ENCODE results near the gene RXFP1. TPM values are rescaled to one million over a fixed set of nuclear protein-coding genes. Genes with fewer than 3 reads are reported as not detected.

The RXFP1 gene
- total RNA-seq, 1 experiment from 2014 or later = not detected

- ATAC-seq = no peak
- Histone ChIP-seq H3K4me1 (ENCODE audit: control insufficient read depth, insufficient read depth, low read length) (no peaks in the 10 kb centered on the region), H3K36me3 (ENCODE audit: control insufficient read depth, insufficient read depth, low read length) (no peaks in the 10 kb centered on the region), H3K4me3 (ENCODE audit: low read depth in 2 of 2, low read length in 2 of 2) (no peak overlapping the region), H3K27ac (ENCODE audit: low read length) (no peak overlapping the region), H3K9me3 (ENCODE audit: control insufficient read depth, insufficient read depth, low read depth, low read length) (no peaks in the 10 kb centered on the region), H3K27me3 (ENCODE audit: control insufficient read depth, insufficient read depth, low read length) (no peaks in the 10 kb centered on the region)
- ChIA-PET POLR2A (no interaction called here), CTCF (no interaction called here)
- in situ Hi-C loops (cut with HindIII; ENCODE audit: low pct_unique_long_range_greater_than_20kb, low sequenced_read_pairs) = no loop called here
- DNase-seq (ENCODE audit: low read depth, low spot score) = no peak
- TF ChIP-seq, protein P1, sequence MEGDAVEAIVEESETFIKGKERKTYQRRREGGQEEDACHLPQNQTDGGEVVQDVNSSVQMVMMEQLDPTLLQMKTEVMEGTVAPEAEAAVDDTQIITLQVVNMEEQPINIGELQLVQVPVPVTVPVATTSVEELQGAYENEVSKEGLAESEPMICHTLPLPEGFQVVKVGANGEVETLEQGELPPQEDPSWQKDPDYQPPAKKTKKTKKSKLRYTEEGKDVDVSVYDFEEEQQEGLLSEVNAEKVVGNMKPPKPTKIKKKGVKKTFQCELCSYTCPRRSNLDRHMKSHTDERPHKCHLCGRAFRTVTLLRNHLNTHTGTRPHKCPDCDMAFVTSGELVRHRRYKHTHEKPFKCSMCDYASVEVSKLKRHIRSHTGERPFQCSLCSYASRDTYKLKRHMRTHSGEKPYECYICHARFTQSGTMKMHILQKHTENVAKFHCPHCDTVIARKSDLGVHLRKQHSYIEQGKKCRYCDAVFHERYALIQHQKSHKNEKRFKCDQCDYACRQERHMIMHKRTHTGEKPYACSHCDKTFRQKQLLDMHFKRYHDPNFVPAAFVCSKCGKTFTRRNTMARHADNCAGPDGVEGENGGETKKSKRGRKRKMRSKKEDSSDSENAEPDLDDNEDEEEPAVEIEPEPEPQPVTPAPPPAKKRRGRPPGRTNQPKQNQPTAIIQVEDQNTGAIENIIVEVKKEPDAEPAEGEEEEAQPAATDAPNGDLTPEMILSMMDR (IDR thresholded peaks at IDR 0.05) = no peak
- TF ChIP-seq SIN3A (IDR thresholded peaks at IDR 0.05; ENCODE audit: borderline replicate concordance, insufficient read depth, low read depth, low read length) (no peak), TCF7L2 (IDR thresholded peaks at IDR 0.05; ENCODE audit: low read depth, low read length) (no peak), POLR2AphosphoS5 (IDR thresholded peaks at IDR 0.05; ENCODE audit: low read depth, low read length) (no peak)
- TF ChIP-seq, protein P2, sequence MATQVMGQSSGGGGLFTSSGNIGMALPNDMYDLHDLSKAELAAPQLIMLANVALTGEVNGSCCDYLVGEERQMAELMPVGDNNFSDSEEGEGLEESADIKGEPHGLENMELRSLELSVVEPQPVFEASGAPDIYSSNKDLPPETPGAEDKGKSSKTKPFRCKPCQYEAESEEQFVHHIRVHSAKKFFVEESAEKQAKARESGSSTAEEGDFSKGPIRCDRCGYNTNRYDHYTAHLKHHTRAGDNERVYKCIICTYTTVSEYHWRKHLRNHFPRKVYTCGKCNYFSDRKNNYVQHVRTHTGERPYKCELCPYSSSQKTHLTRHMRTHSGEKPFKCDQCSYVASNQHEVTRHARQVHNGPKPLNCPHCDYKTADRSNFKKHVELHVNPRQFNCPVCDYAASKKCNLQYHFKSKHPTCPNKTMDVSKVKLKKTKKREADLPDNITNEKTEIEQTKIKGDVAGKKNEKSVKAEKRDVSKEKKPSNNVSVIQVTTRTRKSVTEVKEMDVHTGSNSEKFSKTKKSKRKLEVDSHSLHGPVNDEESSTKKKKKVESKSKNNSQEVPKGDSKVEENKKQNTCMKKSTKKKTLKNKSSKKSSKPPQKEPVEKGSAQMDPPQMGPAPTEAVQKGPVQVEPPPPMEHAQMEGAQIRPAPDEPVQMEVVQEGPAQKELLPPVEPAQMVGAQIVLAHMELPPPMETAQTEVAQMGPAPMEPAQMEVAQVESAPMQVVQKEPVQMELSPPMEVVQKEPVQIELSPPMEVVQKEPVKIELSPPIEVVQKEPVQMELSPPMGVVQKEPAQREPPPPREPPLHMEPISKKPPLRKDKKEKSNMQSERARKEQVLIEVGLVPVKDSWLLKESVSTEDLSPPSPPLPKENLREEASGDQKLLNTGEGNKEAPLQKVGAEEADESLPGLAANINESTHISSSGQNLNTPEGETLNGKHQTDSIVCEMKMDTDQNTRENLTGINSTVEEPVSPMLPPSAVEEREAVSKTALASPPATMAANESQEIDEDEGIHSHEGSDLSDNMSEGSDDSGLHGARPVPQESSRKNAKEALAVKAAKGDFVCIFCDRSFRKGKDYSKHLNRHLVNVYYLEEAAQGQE (IDR thresholded peaks at IDR 0.05; ENCODE audit: insufficient read depth in 1 of 2, low read depth in 2 of 2, low read length in 1 of 2) = no peak
- intact Hi-C loops (cut with micrococcal nuclease; ENCODE audit: unreplicated experiment) = no loop called here
- no TSS peak for BruUV-seq (replicated peaks)
Observed at GRCh38 chr4:158530898-158531297, 9.2 kb downstream of the RXFP1 start.

GRCh38 chr4:158532556-158533231 is 11.0 kb downstream of the RXFP1 start:
- POLR2A ChIA-PET = no interaction called here
- no TSS peak for BruUV-seq (replicated peaks)
- DNase-seq (ENCODE audit: low read depth, low spot score) (no peak), ATAC-seq (no peak)
- Histone ChIP-seq H3K9me3 (ENCODE audit: control insufficient read depth, insufficient read depth, low read depth, low read length) (no peaks in the 10 kb centered on the region), H3K27ac (ENCODE audit: low read length) (no peak overlapping the region), H3K4me1 (ENCODE audit: control insufficient read depth, insufficient read depth, low read length) (no peaks in the 10 kb centered on the region), H3K36me3 (ENCODE audit: control insufficient read depth, insufficient read depth, low read length) (no peaks in the 10 kb centered on the region), H3K27me3 (ENCODE audit: control insufficient read depth, insufficient read depth, low read length) (no peaks in the 10 kb centered on the region), H3K4me3 (ENCODE audit: low read depth in 2 of 2, low read length in 2 of 2) (no peak overlapping the region)
- in situ Hi-C loops (cut with HindIII; ENCODE audit: low pct_unique_long_range_greater_than_20kb, low sequenced_read_pairs) (no loop called here), intact Hi-C loops (cut with micrococcal nuclease; ENCODE audit: unreplicated experiment) (no loop called here)
- TF ChIP-seq, protein P1 (IDR thresholded peaks at IDR 0.05) = no peak
- TF ChIP-seq TCF7L2 (IDR thresholded peaks at IDR 0.05; ENCODE audit: low read depth, low read length) = no peak
- no peak for TF ChIP-seq SIN3A (IDR thresholded peaks at IDR 0.05; ENCODE audit: borderline replicate concordance, insufficient read depth, low read depth, low read length)
- TF ChIP-seq, protein P2 (IDR thresholded peaks at IDR 0.05; ENCODE audit: insufficient read depth in 1 of 2, low read depth in 2 of 2, low read length in 1 of 2) = no peak
- no peak for TF ChIP-seq POLR2AphosphoS5 (IDR thresholded peaks at IDR 0.05; ENCODE audit: low read depth, low read length)
- CTCF ChIA-PET = no interaction called here
